Amniotic epithelial cell (primary cell): Measurements from ENCODE around the gene MGST2.

Experiments
- DNase-seq: peaks from one replicate; pipeline ENCODE4 v3.0.0-alpha.2; 2010; ENCODE audit warnings: low read depth

Gene MGST2

DNA sequence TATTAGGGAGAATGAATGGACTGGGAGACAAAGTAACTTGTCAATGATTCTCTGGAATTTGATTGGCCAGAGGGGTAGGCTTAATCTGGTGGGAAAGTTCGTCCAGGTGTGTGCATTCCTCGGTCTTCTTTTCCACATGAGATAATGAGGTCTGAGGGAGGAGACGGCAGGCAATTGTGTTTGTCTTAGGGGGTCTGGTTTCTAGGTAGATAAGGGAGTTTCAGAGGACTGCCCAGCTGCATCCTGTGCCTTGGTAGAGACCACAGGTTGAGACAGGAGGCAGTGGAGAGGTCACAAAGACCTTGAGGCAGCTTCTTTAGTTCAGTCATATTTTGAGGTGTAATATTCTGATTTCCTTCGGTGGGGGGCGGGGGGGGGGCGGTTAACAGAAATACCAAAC is 4.3 kb downstream of the MGST2 start:
- DNase-seq, result no peak

GRCh38 chr4:139670775-139671174 is 5.2 kb downstream of the MGST2 start:
- no peak for DNase-seq

DNA sequence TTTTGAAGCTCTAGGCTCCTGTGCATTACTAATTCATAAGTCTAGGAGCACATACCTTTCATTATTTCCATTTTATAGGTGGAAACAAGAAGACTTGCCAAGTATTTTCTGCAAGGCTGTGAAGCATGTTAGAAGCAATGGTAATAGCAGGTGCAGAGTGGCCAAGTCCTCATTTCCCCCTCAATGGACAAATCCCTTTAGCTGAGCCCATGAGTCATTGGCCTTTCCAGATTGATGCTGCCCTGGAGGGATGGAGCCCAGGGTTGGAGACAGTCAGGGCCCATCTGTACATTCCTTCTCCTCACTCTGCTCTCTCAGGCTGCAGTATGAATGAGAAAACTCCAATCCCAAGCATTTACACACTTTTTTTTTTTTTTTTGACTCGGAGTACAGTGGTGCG is 6.6 kb downstream of the MGST2 start:
- DNase-seq, result no peak

- no peak for DNase-seq
Measured at GRCh38 chr4:139672732-139673131, 7.1 kb downstream of the MGST2 start.

- no peak for DNase-seq
Measured at GRCh38 chr4:139674875-139675550, 9.4 kb downstream of the MGST2 start.

DNA sequence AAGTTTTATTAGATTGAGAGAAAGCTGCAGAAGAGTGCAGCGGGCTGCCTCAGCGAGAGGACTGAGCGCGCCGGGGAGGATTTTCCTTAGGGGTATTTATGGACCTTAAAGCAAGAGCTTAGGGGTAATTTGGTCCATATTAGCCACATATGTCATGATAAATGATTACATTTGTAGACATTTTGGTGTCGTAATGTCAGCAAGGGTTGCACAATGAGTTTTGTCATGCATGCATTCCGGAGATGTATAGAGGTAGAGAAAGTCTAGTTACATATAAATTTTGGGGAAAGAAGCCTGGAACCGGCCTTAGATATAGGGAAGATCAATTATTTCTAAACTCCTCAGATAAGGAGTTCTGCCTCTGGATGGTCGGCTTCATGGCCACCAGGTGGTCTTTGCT is 10.0 kb downstream of the MGST2 start:
- no peak for DNase-seq

- DNase-seq, result no peak
Measured at GRCh38 chr4:139676365-139676764, 10.7 kb downstream of the MGST2 start.

GRCh38 chr4:139676913-139677585 is 11.4 kb downstream of the MGST2 start:
- DNase-seq, result no peak

GRCh38 chr4:139682309-139682708 is 16.7 kb downstream of the MGST2 start:
- DNase-seq, result no peak

GRCh38 chr4:139682741-139683151 is 17.1 kb downstream of the MGST2 start:
- DNase-seq, result peak; percentile 41

GRCh38 chr4:139684351-139684750 is 18.7 kb downstream of the MGST2 start:
- DNase-seq, result no peak

DNA sequence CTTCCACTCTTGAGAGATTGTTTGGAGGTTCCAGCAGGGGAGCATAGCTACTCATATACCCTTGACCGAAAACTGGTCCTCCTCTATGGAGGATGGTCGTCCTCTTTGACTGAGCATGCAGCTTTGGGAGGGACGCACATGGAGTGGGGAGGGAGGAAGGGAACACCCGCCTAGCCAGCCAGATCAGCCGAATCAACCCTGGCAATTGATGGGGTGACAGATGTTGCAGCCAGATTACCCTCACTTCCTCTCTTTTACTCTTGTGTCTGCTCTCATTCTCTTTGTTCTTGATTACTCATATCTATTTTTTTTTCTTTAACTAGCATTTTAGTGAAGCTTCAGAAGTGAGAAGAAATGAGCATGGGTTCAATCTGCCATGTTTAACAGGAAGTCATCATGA is 19.6 kb downstream of the MGST2 start:
- no peak for DNase-seq

DNA sequence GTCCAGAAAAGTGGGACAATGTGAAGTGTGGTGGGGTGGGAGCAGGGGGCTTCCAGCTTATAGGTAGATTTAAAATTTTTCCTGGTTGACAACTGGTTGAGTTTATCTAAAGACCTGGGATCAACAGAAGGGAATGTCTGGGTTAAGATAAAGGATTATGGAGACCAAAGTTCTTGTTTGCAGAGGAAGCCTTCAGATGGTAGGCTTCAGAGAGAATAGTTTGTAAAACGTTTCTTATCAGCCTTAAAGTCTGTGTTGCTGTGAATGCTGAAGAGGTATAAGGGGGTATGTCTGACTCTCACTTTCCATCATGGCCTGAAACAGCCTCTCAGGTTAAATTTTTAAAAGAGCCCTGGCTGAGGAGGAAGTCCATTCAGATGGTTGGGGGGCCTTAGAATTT is 20.5 kb downstream of the MGST2 start:
- no peak for DNase-seq

GRCh38 chr4:139686988-139687387 is 21.4 kb downstream of the MGST2 start:
- no peak for DNase-seq

GRCh38 chr4:139689093-139689722 is 23.6 kb downstream of the MGST2 start:
- peak; percentile 44 for DNase-seq

DNA sequence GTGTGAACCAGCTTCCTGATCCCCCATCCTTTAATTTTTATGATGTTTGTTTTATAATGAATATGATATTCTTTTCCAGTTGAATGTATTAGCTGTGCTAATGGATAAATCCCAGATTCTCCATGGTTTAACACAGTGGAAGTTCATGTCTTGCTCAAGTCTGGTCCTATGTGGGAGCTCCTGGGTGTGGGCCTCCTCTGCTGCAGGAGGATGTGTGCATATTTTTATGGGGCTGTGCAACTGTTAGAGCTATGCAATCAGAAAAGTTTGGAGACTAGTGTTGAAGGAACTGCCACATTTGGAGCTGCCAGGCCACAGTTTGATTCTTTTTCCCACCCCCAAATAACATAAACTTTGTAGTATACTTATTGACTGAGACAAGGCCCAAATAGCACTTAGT is 24.8 kb downstream of the MGST2 start:
- DNase-seq, result no peak

GRCh38 chr4:139692309-139693012 is 26.8 kb downstream of the MGST2 start:
- no peak for DNase-seq

GRCh38 chr4:139694522-139695107 is 29.0 kb downstream of the MGST2 start:
- peak; percentile 81 for DNase-seq

DNA sequence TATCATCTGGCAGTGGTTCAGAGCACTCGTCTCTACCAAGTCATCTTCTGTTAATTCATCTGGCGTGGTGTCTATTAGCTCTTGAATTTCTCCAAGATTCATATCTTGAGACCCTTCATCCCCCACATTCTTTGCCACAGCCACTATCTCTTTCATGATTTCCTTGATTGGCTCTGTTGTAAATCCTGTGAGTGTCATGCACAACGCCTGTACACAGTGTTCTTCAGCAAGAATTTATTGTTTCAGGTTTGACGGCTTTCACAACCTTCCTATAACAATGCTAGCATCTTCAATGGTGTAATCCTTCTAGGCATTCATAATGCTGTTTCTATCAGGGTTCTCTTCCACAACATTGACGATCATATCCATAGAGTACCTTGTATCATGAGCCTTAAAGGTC is 30.9 kb downstream of the MGST2 start:
- DNase-seq, result peak; percentile 95

GRCh38 chr4:139698167-139698925 is 32.7 kb downstream of the MGST2 start:
- DNase-seq, result peak; percentile 81

- DNase-seq, result no peak
Measured at GRCh38 chr4:139700568-139700967, 34.9 kb downstream of the MGST2 start.
